K562 (cell line): Measurements from ENCODE around the gene YPEL5. TPM values are rescaled to one million over a fixed set of nuclear protein-coding genes. Genes with fewer than 3 reads are reported as not detected.

ENCODE experiments used
- ATF6 ChIP-seq: sonication (generic); formaldehyde crosslinking; IDR thresholded peaks from 2 replicates; pipeline ENCODE4 v1.4.0; 2020; ENCODE audit warnings: mild to moderate bottlenecking, missing genetic modification reagents
- C11orf30 ChIP-seq: fragments of 450-650 bp; IDR thresholded peaks from 2 replicates; pipeline ENCODE4 v1.6.1; 2016; ENCODE audit warnings: low read depth, mild to moderate bottlenecking
- CCAR2 ChIP-seq: fragments of 200-400 bp; formaldehyde crosslinking; IDR thresholded peaks from 2 replicates; pipeline ENCODE4 v1.6.1; 2017; ENCODE audit warnings: mild to moderate bottlenecking, low read depth, low read length
- CLOCK ChIP-seq: fragments of 250-450 bp; sonication (Bioruptor Pico); IDR thresholded peaks from 2 replicates; pipeline ENCODE4 v1.4.0; 2020; ENCODE audit warnings: mild to moderate bottlenecking, moderate library complexity, borderline replicate concordance
- GTF2A2 ChIP-seq: IDR thresholded peaks from 2 replicates; pipeline ENCODE4 v1.6.1; 2016; ENCODE audit warnings: mild to moderate bottlenecking, missing genetic modification characterization, missing compliant biosample characterization
- MAFG ChIP-seq: fragments of 450-650 bp; conservative IDR thresholded peaks from 2 replicates; pipeline ENCODE4 v1.6.1; 2016; ENCODE audit warnings: missing genetic modification characterization, missing compliant biosample characterization
- MED1 ChIP-seq: sonication (generic); formaldehyde crosslinking; IDR thresholded peaks from 2 replicates; pipeline ENCODE4 v1.8.1; 2023; ENCODE audit warnings: missing genetic modification reagents, borderline replicate concordance
- MYBL2 ChIP-seq, 2 experiments: fragments of 450-650 bp in 1 of 2; sonication (generic) in 1 of 2; formaldehyde crosslinking in 1 of 2; IDR thresholded peaks; 2 replicates each; pipeline versions ENCODE4 v1.6.1 to v1.8.1; 2017 to 2022; ENCODE audit warnings: borderline replicate concordance in 1 of 2, inconsistent platforms in 1 of 2, low read depth in 1 of 2, mild to moderate bottlenecking in 1 of 2, missing genetic modification reagents in 1 of 2, moderate library complexity in 1 of 2
- NFXL1 ChIP-seq: fragments of 450-650 bp; formaldehyde crosslinking; IDR thresholded peaks from 2 replicates; pipeline ENCODE4 v1.4.0; 2021; ENCODE audit warnings: mild to moderate bottlenecking
- PCBP1 ChIP-seq: fragments of 200-400 bp; formaldehyde crosslinking; IDR thresholded peaks from 2 replicates; pipeline ENCODE4 v1.6.1; 2018; ENCODE audit warnings: mild to moderate bottlenecking, low read depth, low read length; ENCODE audit not compliant: poor library complexity, severe bottlenecking
- PRDM10 ChIP-seq: fragments of 450-650 bp; IDR thresholded peaks from 2 replicates; pipeline ENCODE4 v1.6.1; 2018; ENCODE audit not compliant: partially characterized antibody
- SETDB1 ChIP-seq: IDR thresholded peaks from one replicate; pipeline ENCODE4 v1.6.1; 2012; ENCODE audit warnings: low read length, control low read depth, inconsistent platforms
- SMARCE1 ChIP-seq: fragments of 450-650 bp; IDR thresholded peaks from 2 replicates; pipeline ENCODE4 v1.7.1; 2016; ENCODE audit warnings: mild to moderate bottlenecking
- SMC3 ChIP-seq: conservative IDR thresholded peaks from 2 replicates; pipeline ENCODE4 v1.6.1; 2011; ENCODE audit warnings: low read depth, low read length, improper control_type of control experiment; ENCODE audit not compliant: insufficient read depth
- ZNF586 ChIP-seq: fragments of 450-650 bp; formaldehyde crosslinking; conservative IDR thresholded peaks from 2 replicates; pipeline ENCODE4 v1.4.0; 2020; ENCODE audit warnings: mild to moderate bottlenecking, moderate library complexity
- polyA plus RNA-seq, 8 experiments: library from polyadenylated mRNA; depleted of rRNA in 4 of 8; stranded (reverse) in 5 of 8; unstranded in 3 of 8; fragments of >200 nt; fragmentation: Nextera tagmentation in 2 of 8; fragmentation: Illumina TruSeq in 1 of 8; extraction: Ambion mirVana in 2 of 8; extraction: Trizol in 1 of 8; gene quantifications; 2 replicates each; pipeline versions ENCODE4 v1.2.1 to v1.2.3, GENCODE V29; 2011 to 2014; ENCODE audit warnings: inconsistent platforms in 1 of 8, missing spikeins in 1 of 8
- total RNA-seq, 7 experiments: library from RNA; depleted of rRNA in 6 of 7; stranded (reverse); fragments of >200 nt in 6 of 7; fragmentation: Illumina TruSeq in 2 of 7; extraction: Trizol in 2 of 7; gene quantifications; 2 replicates each; pipeline versions ENCODE4 v1.2.1 to v1.2.3, GENCODE V29; 2011 to 2021; ENCODE audit warnings: low replicate concordance in 1 of 7

YPEL5 gene
- total and polyA plus RNA-seq, 9 of the 15 experiments (the other 6 are each of a cell fraction or from before 2014, with no cell fraction given) = 5.4 to 34.4 (median 12.3) TPM

GRCh38 chr2:30147715-30148610 lies 1.2 kb downstream of the YPEL5 start (continued):
- TF ChIP-seq PRDM10 = no peak
- TF ChIP-seq C11orf30 = no peak
- no peak for TF ChIP-seq SMC3
- no peak for TF ChIP-seq PCBP1
- TF ChIP-seq GTF2A2 (tag) = no peak
- TF ChIP-seq MYBL2 (IDR thresholded peaks at IDR 0.05; ENCODE audit: low read depth) = no peak
- no peak for TF ChIP-seq MYBL2 (CRISPR knock-in tag; IDR thresholded peaks at IDR 0.05; ENCODE audit: borderline replicate concordance)
- no peak for TF ChIP-seq SETDB1
- no peak for TF ChIP-seq ZNF586 (CRISPR knock-in tag)
- TF ChIP-seq CCAR2 = no peak
- no peak for TF ChIP-seq CLOCK (CRISPR knock-in tag)
- no peak for TF ChIP-seq MAFG (tag)
- no peak for TF ChIP-seq MED1 (CRISPR knock-in tag)
- TF ChIP-seq NFXL1 (CRISPR knock-in tag) = no peak
- no peak for TF ChIP-seq ATF6 (CRISPR knock-in tag)
- TF ChIP-seq SMARCE1 = no peak
